H9 (cell line): ENCODE results near the gene ZNF677. TPM values are rescaled to one million over a fixed set of nuclear protein-coding genes. Genes with fewer than 3 reads are reported as not detected.
"Not testable (repeated sequence)": the region's sequence is repeated elsewhere in the genome, so short reads cannot be mapped to it uniquely, and the experiment has no call there.

Experiments
- DNase-seq: peaks from one replicate; pipeline ENCODE4 v3.0.0-alpha.2; 2017
- H2AFZ ChIP-seq: one replicate; pipeline ENCODE4 v1.6.1; 2013; ENCODE audit warnings: mild to moderate bottlenecking, low read length, control low read depth, moderate library complexity
- H2AK5ac ChIP-seq: 2 replicates; pipeline ENCODE4 v1.6.1; 2013; ENCODE audit warnings: low read length, control low read depth, mixed read lengths; ENCODE audit not compliant: insufficient read length
- H2BK120ac ChIP-seq: one replicate; pipeline ENCODE4 v1.6.1; 2013; ENCODE audit warnings: low read depth, mild to moderate bottlenecking, low read length, control low read depth, inconsistent platforms; ENCODE audit not compliant: poor library complexity, severe bottlenecking
- H2BK12ac ChIP-seq: 2 replicates; pipeline ENCODE4 v1.6.1; 2013; ENCODE audit warnings: low read length, control low read depth, mixed read lengths, low read depth; ENCODE audit not compliant: insufficient read length
- H2BK15ac ChIP-seq: 2 replicates; pipeline ENCODE4 v1.6.1; 2013; ENCODE audit warnings: low read depth, low read length, control low read depth
- H2BK20ac ChIP-seq: one replicate; pipeline ENCODE4 v1.6.1; 2013; ENCODE audit warnings: low read depth, mild to moderate bottlenecking, low read length, control low read depth, inconsistent platforms; ENCODE audit not compliant: poor library complexity, severe bottlenecking
- H2BK5ac ChIP-seq: 2 replicates; pipeline ENCODE4 v1.6.1; 2013; ENCODE audit warnings: low read length, control low read depth, mixed read lengths; ENCODE audit not compliant: insufficient read length
- H3K14ac ChIP-seq: 2 replicates; pipeline ENCODE4 v1.6.1; 2013; ENCODE audit warnings: low read length, control low read depth; ENCODE audit not compliant: insufficient read depth
- H3K18ac ChIP-seq: 2 replicates; pipeline ENCODE4 v1.6.1; 2013; ENCODE audit warnings: low read depth, mild to moderate bottlenecking, mixed read lengths, low read length, control low read depth; ENCODE audit not compliant: insufficient read length
- H3K23ac ChIP-seq: 2 replicates; pipeline ENCODE4 v1.6.1; 2013; ENCODE audit warnings: low read length, control low read depth, mixed read lengths, low read depth; ENCODE audit not compliant: insufficient read length
- H3K23me2 ChIP-seq: 2 replicates; pipeline ENCODE4 v1.6.1; 2013; ENCODE audit warnings: low read depth, mild to moderate bottlenecking, mixed read lengths, low read length, control low read depth; ENCODE audit not compliant: insufficient read length, poor library complexity, severe bottlenecking
- H3K27ac ChIP-seq: 2 replicates; pipeline ENCODE4 v1.5.1; 2013; ENCODE audit warnings: low read length, control low read depth, mixed read lengths, low read depth; ENCODE audit not compliant: insufficient read length
- H3K27me3 ChIP-seq: 2 replicates; pipeline ENCODE4 v1.6.1; 2013; ENCODE audit warnings: low read length, control low read depth, inconsistent platforms; ENCODE audit not compliant: insufficient read depth
- H3K4ac ChIP-seq: 2 replicates; pipeline ENCODE4 v1.6.1; 2013; ENCODE audit warnings: low read depth, mild to moderate bottlenecking, control low read depth, inconsistent platforms, low read length, moderate library complexity
- H3K4me1 ChIP-seq: 2 replicates; pipeline ENCODE4 v1.6.1; 2013; ENCODE audit warnings: low read length, control low read depth, inconsistent platforms; ENCODE audit not compliant: insufficient read depth
- H3K4me2 ChIP-seq: 2 replicates; pipeline ENCODE4 v1.6.1; 2013; ENCODE audit warnings: low read length, control low read depth, mixed read lengths; ENCODE audit not compliant: insufficient read length, insufficient read depth
- H3K56ac ChIP-seq: 2 replicates; pipeline ENCODE4 v1.6.1; 2013; ENCODE audit warnings: low read depth, mild to moderate bottlenecking, mixed read lengths, low read length, control low read depth; ENCODE audit not compliant: insufficient read length
- H3K79me1 ChIP-seq: 2 replicates; pipeline ENCODE4 v1.6.1; 2013; ENCODE audit warnings: low read depth, mild to moderate bottlenecking, moderate library complexity, low read length, control low read depth, inconsistent platforms; ENCODE audit not compliant: insufficient read depth, poor library complexity, severe bottlenecking
- H3K79me2 ChIP-seq: 2 replicates; pipeline ENCODE4 v1.6.1; 2013; ENCODE audit warnings: low read length, control low read depth, inconsistent platforms; ENCODE audit not compliant: insufficient read depth
- H3K9ac ChIP-seq: 2 replicates; pipeline ENCODE4 v1.6.1; 2013; ENCODE audit warnings: low read length, control low read depth, mixed read lengths; ENCODE audit not compliant: insufficient read length; ENCODE audit errors: extremely low read depth
- H3K9me3 ChIP-seq: one replicate; pipeline ENCODE4 v1.6.1; 2013; ENCODE audit warnings: low read depth, low read length, inconsistent platforms; ENCODE audit not compliant: control insufficient read depth
- H3T11ph ChIP-seq: one replicate; pipeline ENCODE4 v1.6.1; 2013; ENCODE audit warnings: mild to moderate bottlenecking, low read length, control low read depth, inconsistent platforms
- H4K20me1 ChIP-seq: one replicate; pipeline ENCODE4 v1.6.1; 2013; ENCODE audit not compliant: control insufficient read depth, insufficient read length, insufficient read depth
- H4K5ac ChIP-seq: 2 replicates; pipeline ENCODE4 v1.6.1; 2013; ENCODE audit warnings: low read depth, mild to moderate bottlenecking, mixed read lengths, low read length, control low read depth; ENCODE audit not compliant: insufficient read length
- H4K8ac ChIP-seq: replicated peaks from 2 replicates; pipeline ENCODE4 v1.6.1; 2013; ENCODE audit warnings: low read length, control low read depth, mixed read lengths, low read depth; ENCODE audit not compliant: insufficient read length
- H4K91ac ChIP-seq: 2 replicates; pipeline ENCODE4 v1.6.1; 2013; ENCODE audit warnings: low read depth, mild to moderate bottlenecking, moderate library complexity, mixed read lengths, low read length, control low read depth; ENCODE audit not compliant: insufficient read length
- H3K27ac Mint-ChIP-seq, 3 experiments: 2 replicates in 2 of 3; 3 replicates in 1 of 3; pipeline ENCODE4 v1.8.0; 2020 to 2021; ENCODE audit warnings: mixed read lengths in 3 of 3, mild to moderate bottlenecking in 1 of 3, moderate library complexity in 1 of 3
- H3K27me3 Mint-ChIP-seq: 2 replicates; pipeline ENCODE4 v1.8.0; 2021; ENCODE audit warnings: low read depth, mild to moderate bottlenecking, moderate library complexity, mixed read lengths
- H3K36me3 Mint-ChIP-seq, 3 experiments: 2 replicates in 2 of 3; 3 replicates in 1 of 3; pipeline ENCODE4 v1.8.0; 2020 to 2021; ENCODE audit warnings: low read depth in 3 of 3, mixed read lengths in 3 of 3; ENCODE audit not compliant: insufficient read depth in 1 of 3
- H3K4me1 Mint-ChIP-seq, 2 experiments: 2 replicates each; pipeline ENCODE4 v1.8.0; 2020; ENCODE audit warnings: mixed read lengths in 2 of 2
- H3K4me3 Mint-ChIP-seq, 2 experiments: 2 replicates in 1 of 2; 3 replicates in 1 of 2; pipeline ENCODE4 v1.8.0; 2020 to 2021; ENCODE audit warnings: mild to moderate bottlenecking in 2 of 2, mixed read lengths in 2 of 2, moderate library complexity in 1 of 2
- H3K9me3 Mint-ChIP-seq, 2 experiments: 2 replicates in 1 of 2; 3 replicates in 1 of 2; pipeline ENCODE4 v1.8.0; 2020; ENCODE audit warnings: mild to moderate bottlenecking in 2 of 2, mixed read lengths in 2 of 2, moderate library complexity in 1 of 2
- WGBS: extraction: QIAGEN DNeasy Blood & Tissue Kit; methylation state at CpG from one replicate; pipeline ENCODE4 v1.1.7; 2013; ENCODE audit warnings: missing lambda C conversion rate, low lambda C conversion rate, mixed read lengths; ENCODE audit not compliant: insufficient read length; ENCODE audit errors: extremely low coverage; 5-methylcytosine and 5-hydroxymethylcytosine counted together
- total RNA-seq: library from RNA; stranded (reverse); gene quantifications from 2 replicates; pipeline ENCODE4 v1.2.1, GENCODE V29; 2021
- TF ChIP-seq, protein P1 (sequence below): fragments of 200-600 bp; sonication (generic); conservative IDR thresholded peaks from 3 replicates; pipeline ENCODE4 v1.8.0; 2021; ENCODE audit warnings: antibody characterized with exemption, mild to moderate bottlenecking

The ZNF677 gene
- total RNA-seq, 1 experiment from 2014 or later, result 39.3 TPM

DNA sequence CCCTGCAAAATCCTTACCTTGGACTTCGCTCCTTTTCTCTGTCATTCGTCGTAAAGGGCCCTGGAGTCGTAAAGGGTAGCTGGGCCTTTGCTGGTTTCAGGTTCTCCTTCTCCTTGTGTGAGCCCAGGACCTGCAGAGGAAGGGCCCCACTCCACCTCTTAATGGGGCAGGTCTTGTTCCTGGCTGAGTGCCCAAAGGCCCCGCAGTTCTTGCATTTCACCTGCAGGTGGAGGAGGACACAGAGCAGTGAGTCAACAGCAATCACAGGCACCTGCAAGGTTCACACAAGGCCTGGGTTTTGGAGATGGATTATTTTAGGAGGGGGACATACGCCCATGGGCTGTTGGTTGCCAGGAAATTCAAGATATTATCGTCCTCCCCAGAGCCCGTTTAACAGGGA, 46.7 kb upstream of the ZNF677 start:
- not testable (repeated sequence) for H3T11ph ChIP-seq, H3K4me2 ChIP-seq, H2AK5ac ChIP-seq, H2BK5ac ChIP-seq, H2BK15ac ChIP-seq, H3K9ac ChIP-seq, H2BK20ac ChIP-seq, H3K4me3 Mint-ChIP-seq, H3K14ac ChIP-seq, H2BK12ac ChIP-seq, H4K8ac ChIP-seq, H3K4me1 Mint-ChIP-seq, H3K4me1 ChIP-seq, H3K36me3 Mint-ChIP-seq, H3K4ac ChIP-seq, H3K79me2 ChIP-seq, H2BK120ac ChIP-seq, H3K9me3 ChIP-seq, H4K91ac ChIP-seq, H3K23me2 ChIP-seq, H3K27ac Mint-ChIP-seq, H3K56ac ChIP-seq, H3K27me3 ChIP-seq, H4K20me1 ChIP-seq, H3K27ac ChIP-seq, H3K18ac ChIP-seq, H2AFZ ChIP-seq, H3K79me1 ChIP-seq, H3K23ac ChIP-seq, H4K5ac ChIP-seq, DNase-seq
- TF ChIP-seq, protein P1, sequence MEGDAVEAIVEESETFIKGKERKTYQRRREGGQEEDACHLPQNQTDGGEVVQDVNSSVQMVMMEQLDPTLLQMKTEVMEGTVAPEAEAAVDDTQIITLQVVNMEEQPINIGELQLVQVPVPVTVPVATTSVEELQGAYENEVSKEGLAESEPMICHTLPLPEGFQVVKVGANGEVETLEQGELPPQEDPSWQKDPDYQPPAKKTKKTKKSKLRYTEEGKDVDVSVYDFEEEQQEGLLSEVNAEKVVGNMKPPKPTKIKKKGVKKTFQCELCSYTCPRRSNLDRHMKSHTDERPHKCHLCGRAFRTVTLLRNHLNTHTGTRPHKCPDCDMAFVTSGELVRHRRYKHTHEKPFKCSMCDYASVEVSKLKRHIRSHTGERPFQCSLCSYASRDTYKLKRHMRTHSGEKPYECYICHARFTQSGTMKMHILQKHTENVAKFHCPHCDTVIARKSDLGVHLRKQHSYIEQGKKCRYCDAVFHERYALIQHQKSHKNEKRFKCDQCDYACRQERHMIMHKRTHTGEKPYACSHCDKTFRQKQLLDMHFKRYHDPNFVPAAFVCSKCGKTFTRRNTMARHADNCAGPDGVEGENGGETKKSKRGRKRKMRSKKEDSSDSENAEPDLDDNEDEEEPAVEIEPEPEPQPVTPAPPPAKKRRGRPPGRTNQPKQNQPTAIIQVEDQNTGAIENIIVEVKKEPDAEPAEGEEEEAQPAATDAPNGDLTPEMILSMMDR, result peak; percentile 22; the same call in 2 of the 3 replicates
- Mint-ChIP-seq H3K27me3 (peaks cover 38% of the 10 kb centered on the region), H3K9me3 (peaks cover 32 to 49% of the 10 kb centered on the region in 2 experiments)
- WGBS, result no CpG with 5 or more reads among the region's 8 CpGs
